Measurements from ENCODE around the gene CYYR1. TPM values are rescaled to one million over a fixed set of nuclear protein-coding genes. Genes with fewer than 3 reads are reported as not detected.

CYYR1 gene
- total RNA-seq, 1 experiment from 2014 or later = not detected

DNA sequence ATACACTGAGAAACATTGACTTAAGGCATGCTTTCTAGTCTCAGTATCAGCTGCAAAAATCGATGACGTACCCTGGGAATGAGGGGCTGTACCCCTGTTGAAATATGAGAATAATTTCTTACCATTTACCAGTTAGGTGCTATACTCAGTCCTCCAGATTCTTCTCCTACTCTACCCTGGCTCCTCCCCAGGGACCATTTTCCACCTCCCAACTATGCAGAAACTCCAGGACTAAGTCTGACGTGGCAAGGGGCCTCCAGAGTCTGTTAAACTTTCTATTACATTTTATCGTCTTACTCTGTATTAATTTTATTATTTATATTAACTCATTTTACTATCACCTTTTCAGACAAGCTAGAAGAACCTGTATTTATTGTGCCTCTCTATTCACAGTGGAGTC is 124.3 kb downstream of the CYYR1 start:
- Histone ChIP-seq H3K4me3 (ENCODE audit: low read depth, low read length) (no peak overlapping the region), H3K9me3 (no peaks in the 10 kb centered on the region), H3K4me1 (no peaks in the 10 kb centered on the region), H3K27me3 (replicated peaks; ENCODE audit: control insufficient read depth, insufficient read depth, low read length) (no peaks in the 10 kb centered on the region), H3K36me3 (ENCODE audit: control insufficient read depth, insufficient read depth, low read length) (no peaks in the 10 kb centered on the region)
- H3K9me3 Mint-ChIP-seq (ENCODE audit: unreplicated experiment) = no peaks in the 10 kb centered on the region
- POLR2A ChIA-PET = no interaction called here
- H3K27me3 Mint-ChIP-seq (ENCODE audit: insufficient read depth, unreplicated experiment) = peaks cover 2% of the 10 kb centered on the region
- TF ChIP-seq CTCF (IDR thresholded peaks at IDR 0.05; ENCODE audit: insufficient read depth in 1 of 2, low read depth in 1 of 2, low read length in 1 of 2, severe bottlenecking in 1 of 2, unreplicated experiment in 1 of 2) = no peak
- CTCF ChIA-PET = no interaction called here
- DNase-seq = no peak
- H3K4me3 Mint-ChIP-seq (ENCODE audit: unreplicated experiment) = no peak overlapping the region
- intact Hi-C loops (cut with micrococcal nuclease; ENCODE audit: unreplicated experiment) = no loop called here
- no peaks in the 10 kb centered on the region for H3K36me3 Mint-ChIP-seq (ENCODE audit: insufficient read depth, unreplicated experiment)
- H3K4me1 Mint-ChIP-seq (ENCODE audit: low read depth, unreplicated experiment) = no peaks in the 10 kb centered on the region
- BruUV-seq (replicated peaks) = no TSS peak
- H3K27ac Mint-ChIP-seq (ENCODE audit: unreplicated experiment) = no peak overlapping the region

- CTCF ChIA-PET = no interaction called here
- no peaks in the 10 kb centered on the region for H3K9me3 ChIP-seq
- H3K27ac Mint-ChIP-seq (ENCODE audit: unreplicated experiment) = no peak overlapping the region
- no peaks in the 10 kb centered on the region for H3K36me3 Mint-ChIP-seq (ENCODE audit: insufficient read depth, unreplicated experiment)
- POLR2A ChIA-PET = no interaction called here
- no TSS peak for BruUV-seq (replicated peaks)
- H3K27me3 ChIP-seq (replicated peaks; ENCODE audit: control insufficient read depth, insufficient read depth, low read length) = no peaks in the 10 kb centered on the region
- no peak overlapping the region for H3K4me3 Mint-ChIP-seq (ENCODE audit: unreplicated experiment)
- no peaks in the 10 kb centered on the region for H3K36me3 ChIP-seq (ENCODE audit: control insufficient read depth, insufficient read depth, low read length)
- H3K4me3 ChIP-seq (ENCODE audit: low read depth, low read length) = no peak overlapping the region
- H3K4me1 Mint-ChIP-seq (ENCODE audit: low read depth, unreplicated experiment) = no peaks in the 10 kb centered on the region
- no peaks in the 10 kb centered on the region for H3K9me3 Mint-ChIP-seq (ENCODE audit: unreplicated experiment)
- intact Hi-C loops (cut with micrococcal nuclease; ENCODE audit: unreplicated experiment) = no loop called here
- peaks cover 2% of the 10 kb centered on the region for H3K27me3 Mint-ChIP-seq (ENCODE audit: insufficient read depth, unreplicated experiment)
- TF ChIP-seq CTCF (IDR thresholded peaks at IDR 0.05; ENCODE audit: insufficient read depth in 1 of 2, low read depth in 1 of 2, low read length in 1 of 2, severe bottlenecking in 1 of 2, unreplicated experiment in 1 of 2) = no peak
- no peaks in the 10 kb centered on the region for H3K4me1 ChIP-seq
- DNase-seq = no peak
Measured at GRCh38 chr21:26447932-26448475, 125.1 kb downstream of the CYYR1 start.

DNA sequence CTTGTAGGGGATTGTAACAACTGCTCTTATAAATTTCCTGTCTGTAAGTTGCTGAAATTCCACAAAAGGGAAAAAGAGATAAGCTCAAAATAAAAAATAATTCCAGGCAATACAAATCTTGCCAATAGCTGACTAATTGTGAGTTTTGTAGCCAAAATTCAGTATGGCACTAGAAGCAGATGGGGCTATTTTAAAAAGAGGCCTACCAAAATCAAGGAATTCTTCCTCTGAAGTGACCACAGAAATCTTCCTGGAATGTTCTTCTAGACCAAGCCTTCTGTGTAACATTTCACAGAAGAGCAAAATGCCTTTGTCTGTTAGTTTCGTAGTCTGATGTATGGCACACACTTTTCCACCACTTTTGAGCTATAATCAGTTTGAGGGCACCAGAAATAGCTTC is 127.6 kb downstream of the CYYR1 start:
- BruUV-seq (replicated peaks) = no TSS peak
- CTCF ChIA-PET = no interaction called here
- H3K9me3 ChIP-seq = no peaks in the 10 kb centered on the region

More for the DNA sequence above, 127.6 kb downstream of the CYYR1 start:
- Mint-ChIP-seq H3K36me3 (ENCODE audit: insufficient read depth, unreplicated experiment) (no peaks in the 10 kb centered on the region), H3K27ac (ENCODE audit: unreplicated experiment) (no peak overlapping the region), H3K9me3 (ENCODE audit: unreplicated experiment) (no peaks in the 10 kb centered on the region), H3K4me3 (ENCODE audit: unreplicated experiment) (no peak overlapping the region), H3K27me3 (ENCODE audit: insufficient read depth, unreplicated experiment) (peaks cover 2% of the 10 kb centered on the region), H3K4me1 (ENCODE audit: low read depth, unreplicated experiment) (no peaks in the 10 kb centered on the region)
- Histone ChIP-seq H3K27me3 (replicated peaks; ENCODE audit: control insufficient read depth, insufficient read depth, low read length) (no peaks in the 10 kb centered on the region), H3K4me1 (no peaks in the 10 kb centered on the region), H3K36me3 (ENCODE audit: control insufficient read depth, insufficient read depth, low read length) (no peaks in the 10 kb centered on the region), H3K4me3 (ENCODE audit: low read depth, low read length) (no peak overlapping the region)
- intact Hi-C loops (cut with micrococcal nuclease; ENCODE audit: unreplicated experiment) = no loop called here
- no peak for DNase-seq
- POLR2A ChIA-PET = no interaction called here
- no peak for TF ChIP-seq CTCF (IDR thresholded peaks at IDR 0.05; ENCODE audit: insufficient read depth in 1 of 2, low read depth in 1 of 2, low read length in 1 of 2, severe bottlenecking in 1 of 2, unreplicated experiment in 1 of 2)
